ENCODE results near the gene PMIS2.

PMIS2 gene

DNA sequence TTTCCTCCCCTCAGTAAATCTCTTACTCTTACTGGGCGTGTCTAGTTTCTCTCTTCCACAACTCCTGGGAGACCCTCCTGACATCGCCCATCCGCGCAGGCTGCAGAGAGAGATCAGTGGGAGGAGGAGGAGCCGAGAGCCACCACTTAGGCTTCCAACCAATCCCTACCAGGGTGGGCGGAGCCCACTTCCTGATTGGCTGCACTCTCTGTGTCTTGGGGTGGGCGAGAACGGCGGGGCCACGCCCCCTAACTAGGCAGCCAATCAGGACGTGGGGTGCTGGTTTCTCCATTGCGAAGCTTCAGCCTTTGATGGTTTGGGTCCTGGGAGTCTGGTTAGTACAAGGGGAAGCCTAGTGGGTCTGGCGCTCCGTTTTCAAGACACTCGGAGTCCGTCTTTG lies at the start of gene PMIS2:
TSS of gene PMIS2 (plus strand) at position 326 of the 400 bp plus-strand sequence. CDS start 87 bp downstream, outside the sequence.
- peak; percentile 22 for DNase-seq

DNA sequence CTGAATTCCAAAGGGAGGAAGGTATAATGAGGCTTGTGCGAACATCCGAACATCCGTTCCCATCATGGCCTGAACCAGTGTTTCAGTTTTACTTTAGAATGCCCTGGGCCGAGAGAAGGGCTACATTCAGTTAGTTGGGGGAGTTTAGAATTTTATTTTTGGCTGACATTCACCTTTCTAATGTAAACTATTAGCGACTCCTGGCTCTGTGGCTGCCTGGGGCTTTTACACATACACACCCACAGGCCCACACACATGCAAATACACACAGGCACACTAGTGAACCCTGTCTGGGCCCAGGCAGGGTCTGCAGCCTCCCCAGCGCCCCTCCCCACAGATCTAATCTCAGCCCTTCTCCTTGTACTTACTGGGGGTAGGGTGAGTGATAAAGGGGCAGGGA lies 46.7 kb upstream of the PMIS2 start:
- no peak for DNase-seq

DNA sequence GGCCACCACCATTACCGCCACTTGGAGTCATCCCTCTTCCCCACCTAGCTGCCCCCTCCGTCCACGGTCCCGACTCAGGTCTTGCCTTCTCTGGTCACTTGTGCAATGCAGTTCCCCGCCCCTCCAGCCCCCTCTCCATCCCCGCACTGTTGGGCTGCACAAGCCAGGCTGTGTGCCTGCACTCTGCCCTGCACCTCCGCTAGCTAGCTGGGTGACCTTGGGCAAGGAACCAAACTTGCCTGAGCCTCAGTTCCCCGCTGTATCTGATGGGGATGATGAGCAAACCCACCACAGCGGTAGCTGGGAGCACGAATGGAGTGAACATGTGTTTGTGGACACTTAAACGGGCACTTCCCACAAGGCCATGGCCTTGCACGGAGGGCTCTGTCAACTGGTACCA lies 46.1 kb upstream of the PMIS2 start:
- no peak for DNase-seq

DNA sequence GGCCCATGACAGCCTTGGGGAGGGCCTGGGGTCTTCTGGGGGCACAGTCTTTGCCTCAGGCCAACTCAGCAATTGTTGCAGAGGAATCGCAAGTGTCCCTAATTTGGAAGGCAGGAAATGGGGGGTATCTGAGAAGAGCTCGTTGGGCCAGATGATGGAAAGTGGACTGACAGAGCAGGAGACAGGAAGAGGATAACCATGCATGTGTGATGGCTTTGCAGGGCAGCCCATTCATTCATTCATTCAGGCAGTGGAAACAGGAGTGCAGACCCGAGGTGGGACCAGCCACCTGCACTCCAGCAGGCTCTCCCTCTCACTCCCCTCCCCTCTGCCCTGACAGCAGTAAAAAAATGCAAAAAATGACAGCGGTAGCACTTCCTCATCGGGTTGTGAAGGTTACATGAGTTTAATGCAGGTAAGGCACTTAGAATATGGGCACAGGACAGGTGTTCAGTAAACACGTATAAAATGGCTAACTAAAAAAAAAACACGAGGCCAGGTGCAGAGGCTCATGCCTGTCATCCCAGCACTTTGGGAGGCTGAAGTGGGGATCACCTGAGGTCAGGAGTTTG lies 45.5 kb upstream of the PMIS2 start:
- DNase-seq, result no peak

DNA sequence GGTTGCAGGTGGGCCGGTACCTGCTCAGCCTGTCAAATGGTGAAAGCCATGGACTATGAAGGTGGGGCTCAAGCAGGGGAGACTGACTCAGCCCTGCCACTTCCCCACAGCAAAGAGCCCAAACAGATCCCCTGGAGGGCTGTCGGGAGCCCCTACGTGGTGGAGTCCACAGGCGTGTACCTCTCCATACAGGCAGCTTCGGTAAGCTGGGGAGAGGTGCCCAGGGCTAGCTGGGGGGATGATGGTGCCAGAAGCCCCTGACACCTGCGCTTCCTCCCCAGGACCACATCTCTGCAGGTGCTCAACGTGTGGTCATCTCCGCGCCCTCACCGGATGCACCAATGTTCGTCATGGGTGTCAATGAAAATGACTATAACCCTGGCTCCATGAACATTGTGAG lies 43.8 kb upstream of the PMIS2 start:
- DNase-seq, result no peak

DNA sequence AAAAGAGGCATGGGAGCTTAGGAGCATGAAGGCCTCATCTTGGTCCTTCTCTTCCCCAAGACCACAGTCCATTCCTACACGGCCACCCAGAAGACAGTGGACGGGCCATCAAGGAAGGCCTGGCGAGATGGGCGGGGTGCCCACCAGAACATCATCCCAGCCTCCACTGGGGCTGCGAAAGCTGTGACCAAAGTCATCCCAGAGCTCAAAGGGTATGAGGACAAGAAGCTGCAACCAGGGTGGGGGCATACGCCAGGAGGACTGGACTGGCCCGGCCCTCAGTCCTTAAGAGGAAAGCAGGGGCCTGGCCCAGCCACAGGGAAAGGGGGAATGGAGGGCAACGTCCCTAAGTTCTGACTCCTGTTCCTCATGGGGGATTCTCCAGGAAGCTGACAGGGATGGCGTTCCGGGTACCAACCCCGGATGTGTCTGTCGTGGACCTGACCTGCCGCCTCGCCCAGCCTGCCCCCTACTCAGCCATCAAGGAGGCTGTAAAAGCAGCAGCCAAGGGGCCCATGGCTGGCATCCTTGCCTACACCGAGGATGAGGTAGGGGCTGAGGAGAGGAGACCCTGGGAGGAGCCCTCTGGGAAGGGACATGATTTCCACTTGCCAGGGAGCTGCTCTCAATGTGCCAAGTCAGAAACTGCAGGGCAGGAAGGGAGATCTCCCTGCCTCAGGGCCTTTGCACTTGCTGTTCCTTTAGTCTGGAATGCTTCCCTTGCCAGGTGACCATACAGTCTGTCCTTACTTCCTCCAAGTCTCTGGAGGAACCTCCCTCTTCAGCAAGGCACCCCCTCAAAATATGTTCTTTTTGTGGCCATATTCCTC lies 42.5 kb upstream of the PMIS2 start:
- no peak for DNase-seq

DNA sequence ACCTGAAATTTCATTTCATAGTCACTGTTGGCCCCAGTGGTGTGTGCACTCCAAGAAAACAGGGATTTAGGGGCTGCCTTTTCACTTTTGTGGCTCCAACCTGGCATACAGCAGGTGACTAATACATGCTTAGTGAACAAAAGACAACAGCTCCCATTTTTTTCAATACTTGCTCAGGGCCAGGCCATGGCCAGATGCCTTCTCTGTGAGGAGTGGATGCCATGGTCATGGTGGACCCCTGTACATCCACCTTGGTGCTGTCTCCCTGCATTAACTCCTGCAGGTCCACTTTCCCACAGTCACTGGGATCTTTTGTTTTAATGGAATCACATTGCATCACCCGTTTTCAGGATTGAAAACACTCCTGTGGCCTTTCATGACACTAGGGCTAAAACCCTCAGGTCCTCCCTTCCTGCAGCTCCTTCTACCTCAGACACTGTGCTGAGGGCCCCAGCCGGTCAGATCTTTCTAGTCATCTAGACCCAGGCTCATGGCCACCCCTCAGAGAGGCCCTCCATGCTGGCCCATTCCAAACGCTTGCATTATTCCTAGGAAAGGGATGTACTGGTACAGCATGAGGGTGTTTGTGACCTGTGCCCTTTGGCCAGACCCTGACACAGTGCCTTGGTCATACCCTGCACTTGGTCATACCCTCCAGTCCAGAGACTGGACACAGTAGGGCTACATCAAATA lies 41.7 kb upstream of the PMIS2 start:
- DNase-seq, result no peak

DNA sequence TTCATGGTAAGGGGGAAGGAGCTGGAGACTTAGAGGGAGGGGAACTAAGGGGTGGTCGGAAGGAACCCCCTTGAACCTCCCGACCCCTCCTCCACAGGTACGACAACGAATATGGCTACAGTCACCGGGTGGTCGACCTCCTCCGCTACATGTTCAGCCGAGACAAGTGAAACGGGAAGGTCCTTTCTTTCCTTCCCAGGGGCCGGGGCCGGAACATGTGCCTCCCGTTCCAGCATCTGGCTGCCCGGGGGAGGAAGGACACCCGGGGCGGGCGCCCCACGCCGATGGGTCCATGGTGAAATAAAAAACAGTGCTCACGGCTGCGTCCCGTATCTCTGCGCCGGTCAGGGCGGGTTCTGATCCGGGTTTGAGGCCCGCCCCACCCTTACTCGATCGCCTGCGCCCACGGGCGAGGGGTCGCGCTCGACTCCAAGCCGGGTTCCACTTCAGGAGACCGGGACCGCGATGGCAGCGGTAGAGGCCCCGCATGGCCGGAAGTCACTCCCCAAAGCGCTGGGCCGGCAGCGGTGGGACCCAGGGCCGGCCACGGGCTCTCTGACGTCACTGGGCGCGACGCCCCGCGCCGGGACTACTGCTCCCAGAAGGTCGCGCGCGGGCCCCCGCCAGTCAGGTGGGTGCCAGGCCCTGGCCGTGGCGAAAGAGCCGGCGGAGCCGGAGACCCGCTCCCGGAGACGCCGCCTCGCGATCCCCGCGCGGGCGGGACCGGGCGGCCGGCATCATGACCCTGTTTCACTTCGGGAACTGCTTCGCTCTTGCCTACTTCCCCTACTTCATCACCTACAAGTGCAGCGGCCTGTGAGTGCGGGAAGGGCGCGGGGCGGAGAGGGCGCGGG lies 40.7 kb upstream of the PMIS2 start, which contains the start of gene TMEM147:
TSS of gene TMEM147 (plus strand) at position 626 of the 854 bp plus-strand sequence. CDS start at position 740, 114 bp downstream.
- DNase-seq, result peak; percentile 90

DNA sequence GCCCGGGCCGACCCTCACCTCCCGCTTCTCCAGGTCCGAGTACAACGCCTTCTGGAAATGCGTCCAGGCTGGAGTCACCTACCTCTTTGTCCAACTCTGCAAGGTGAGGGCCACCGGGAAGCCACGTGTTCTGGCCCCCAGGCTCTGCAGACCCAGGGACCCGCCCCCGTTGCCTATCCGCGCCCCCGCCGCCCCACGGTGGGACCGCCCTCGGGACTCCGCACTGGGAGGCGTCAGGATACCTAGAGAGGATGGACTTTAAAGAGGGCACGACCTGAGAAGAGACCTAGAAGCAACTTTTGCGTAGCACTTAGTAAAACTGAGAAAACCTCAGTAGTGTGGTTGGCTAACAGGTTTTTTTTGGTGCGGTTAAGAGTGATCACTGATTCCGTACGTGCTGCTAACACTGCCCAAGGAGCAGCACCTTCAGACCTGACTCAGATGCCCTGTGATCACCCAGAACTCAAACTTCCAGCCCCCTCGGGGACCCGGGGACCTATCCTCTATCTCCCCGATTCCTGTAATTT lies 40.1 kb upstream of the PMIS2 start:
- peak; percentile 46 for DNase-seq

DNA sequence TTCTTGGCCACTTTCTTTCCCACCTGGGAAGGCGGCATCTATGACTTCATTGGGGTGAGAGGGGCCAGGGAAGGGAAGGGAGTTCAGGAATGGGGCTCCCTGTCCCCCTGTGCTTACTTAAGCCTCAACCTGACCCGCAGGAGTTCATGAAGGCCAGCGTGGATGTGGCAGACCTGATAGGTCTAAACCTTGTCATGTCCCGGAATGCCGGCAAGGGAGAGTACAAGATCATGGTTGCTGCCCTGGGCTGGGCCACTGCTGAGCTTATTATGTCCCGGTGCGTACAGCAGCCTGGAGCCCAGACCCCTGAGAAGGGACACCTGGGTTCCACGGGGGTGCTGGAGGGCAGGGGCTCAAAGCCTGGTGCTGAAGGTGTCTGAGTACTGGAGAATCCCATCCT lies 39.4 kb upstream of the PMIS2 start:
- no peak for DNase-seq

DNA sequence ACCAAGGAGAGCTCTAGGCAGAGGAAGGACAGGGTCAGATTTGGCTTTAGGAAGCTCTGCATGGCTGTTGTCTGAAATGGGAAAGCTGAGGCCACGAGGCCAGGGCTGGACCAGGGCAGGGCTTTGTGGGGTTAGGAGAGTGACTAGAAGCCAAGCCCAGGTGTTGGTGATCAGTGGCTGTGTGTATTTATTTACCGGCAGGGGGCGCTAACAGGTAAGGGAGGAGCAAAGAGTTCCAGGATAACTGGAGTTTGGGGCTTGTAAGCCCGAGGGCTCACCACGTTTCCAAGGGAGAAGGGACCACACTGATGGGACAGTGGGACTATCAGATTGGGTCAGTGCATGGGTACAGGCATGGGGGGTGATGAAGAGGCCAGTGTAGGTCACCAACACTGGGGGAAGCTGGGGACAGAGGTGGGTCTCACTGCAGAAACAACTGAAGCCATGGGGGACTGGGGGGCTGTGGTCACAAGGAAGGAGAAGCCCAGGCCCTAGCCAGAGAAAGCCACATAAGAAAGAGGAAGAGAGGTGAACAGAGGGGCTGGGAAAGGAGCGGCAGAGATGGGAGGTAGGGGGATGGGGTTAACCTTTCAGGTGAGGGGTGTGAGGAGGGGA lies 36.7 kb upstream of the PMIS2 start:
- peak; percentile 85 for DNase-seq

DNA sequence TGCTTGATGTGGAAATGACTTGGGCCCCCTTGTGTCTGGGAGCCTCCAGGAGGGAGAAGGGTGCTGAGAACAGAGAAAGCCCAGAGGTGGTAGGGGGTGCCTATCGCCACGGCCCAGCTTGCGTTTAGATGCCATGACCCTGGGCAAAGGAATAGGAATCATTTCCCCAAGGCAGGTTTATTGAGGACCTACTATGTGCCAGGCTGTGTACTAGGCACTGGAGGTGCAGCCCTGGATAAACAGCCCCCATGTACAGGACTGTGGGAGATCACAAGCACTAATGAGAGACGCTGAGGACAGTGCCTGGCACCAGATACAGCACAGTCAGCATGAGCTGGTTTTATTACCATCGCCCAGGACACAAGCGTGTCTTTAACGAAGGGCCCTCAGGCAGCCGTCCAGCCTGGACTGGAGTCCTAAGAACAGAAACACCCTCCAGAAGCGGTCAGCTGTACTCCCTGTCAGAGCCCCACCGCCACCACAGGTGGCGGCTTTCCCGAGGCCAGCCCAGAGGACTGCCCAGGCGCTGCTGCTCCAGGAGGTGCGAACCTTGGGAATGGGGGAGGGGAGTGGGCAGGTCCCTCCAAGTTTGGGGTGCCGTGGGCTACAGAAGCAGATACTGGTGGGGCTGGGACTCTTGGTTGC lies 36.0 kb upstream of the PMIS2 start:
- no peak for DNase-seq

DNA sequence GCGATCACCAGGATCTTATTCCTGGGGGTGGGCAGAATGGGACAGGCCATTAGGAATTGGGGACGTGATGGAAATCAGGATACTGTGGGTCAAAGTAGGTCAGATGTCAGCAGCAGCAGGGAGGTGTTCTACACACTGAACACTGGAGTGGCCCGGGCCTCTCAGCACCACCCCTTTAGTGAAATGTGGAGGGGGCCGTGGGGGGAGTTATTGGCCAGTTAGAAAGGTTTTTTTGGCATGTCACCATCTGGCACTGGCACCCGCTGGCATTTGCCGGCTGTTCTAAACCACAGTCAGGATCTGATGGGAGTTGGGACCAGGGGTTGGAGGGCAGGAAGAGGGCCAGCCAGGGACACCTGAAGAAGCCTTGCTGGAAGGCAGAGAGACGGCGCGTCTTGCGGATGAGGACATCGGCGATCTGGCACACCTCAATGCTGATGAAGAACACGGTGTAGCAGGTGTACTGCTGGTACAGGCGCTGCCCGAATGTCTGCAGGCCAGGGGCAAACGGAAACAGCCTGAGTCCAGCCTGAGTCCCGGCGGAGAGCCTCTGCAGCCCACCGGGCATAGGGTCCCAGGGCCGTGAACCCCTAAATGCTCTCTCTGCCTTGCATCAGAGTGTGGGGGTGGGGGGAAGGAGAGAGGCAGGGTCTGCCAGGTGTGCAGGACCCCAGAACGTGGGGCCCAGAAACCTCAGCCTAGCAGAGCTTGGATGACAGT lies 34.7 kb upstream of the PMIS2 start:
- DNase-seq, result no peak

DNA sequence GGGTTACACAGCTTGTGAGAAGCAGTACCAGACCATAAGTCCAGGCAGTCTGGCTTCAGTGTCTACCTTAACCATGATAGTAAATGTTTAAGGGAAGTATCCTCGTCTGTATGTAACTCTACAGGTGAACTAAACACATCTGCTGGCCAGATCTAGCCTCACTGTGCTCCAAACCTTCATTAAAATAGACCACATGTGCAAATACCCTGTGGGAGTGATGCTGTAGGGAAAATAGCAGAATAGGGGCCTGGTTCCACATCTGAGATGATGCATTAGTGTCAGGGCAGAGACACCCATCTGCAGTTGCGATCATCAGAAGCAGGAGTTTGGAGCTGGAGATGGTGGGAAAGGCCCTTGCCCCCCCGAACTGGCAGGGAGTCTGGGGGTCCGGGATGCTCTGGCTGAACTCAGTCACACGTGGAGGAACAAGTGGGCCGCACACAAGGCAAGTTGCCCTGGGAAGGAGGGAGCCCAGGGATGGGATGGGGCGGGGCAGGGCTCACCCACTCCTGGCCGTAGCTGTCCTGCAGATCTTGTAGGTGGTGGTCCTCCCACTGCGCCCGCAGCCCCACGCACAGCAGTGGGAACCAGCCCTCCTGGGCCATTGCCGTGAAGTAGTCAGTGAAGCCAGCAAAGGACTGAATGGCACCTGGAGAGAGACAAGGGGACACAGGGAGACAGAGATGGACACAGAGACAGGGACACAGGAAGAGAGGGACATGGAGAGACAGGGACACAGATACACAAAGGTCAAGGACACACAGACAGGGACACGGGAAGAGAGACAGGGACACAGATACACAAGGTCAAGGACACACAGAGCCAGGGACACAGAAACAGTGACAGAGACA lies 33.2 kb upstream of the PMIS2 start:
- no peak for DNase-seq

DNA sequence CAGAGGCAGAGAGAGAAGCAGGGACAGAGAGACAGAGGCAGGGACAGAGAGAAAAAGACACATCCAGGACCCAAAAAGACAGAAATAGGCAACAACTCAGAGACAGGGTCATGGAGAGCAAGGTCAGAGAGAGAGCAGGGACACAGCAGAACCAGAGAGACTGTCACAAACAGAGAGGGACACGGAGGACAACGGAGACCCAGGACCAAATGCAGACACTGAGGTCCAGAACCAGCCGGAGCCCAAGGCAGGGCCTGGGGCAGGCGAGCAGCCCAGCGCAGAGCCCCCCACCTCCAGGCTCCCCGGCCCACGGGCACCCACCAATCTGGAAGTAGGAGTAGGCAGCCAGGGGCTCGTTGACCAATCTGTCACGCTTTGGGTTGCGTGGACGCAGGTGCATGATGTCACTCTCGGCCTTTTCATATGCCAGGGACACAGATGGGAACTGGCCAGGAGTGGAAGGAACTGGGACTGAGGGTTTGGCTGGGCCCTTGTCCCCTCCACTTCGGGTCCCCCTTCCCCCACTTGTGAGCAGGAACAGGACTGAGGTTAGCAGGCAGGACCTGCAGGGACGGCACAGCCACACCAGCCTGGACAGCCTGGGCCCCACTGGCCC lies 32.5 kb upstream of the PMIS2 start:
- DNase-seq, result no peak

DNA sequence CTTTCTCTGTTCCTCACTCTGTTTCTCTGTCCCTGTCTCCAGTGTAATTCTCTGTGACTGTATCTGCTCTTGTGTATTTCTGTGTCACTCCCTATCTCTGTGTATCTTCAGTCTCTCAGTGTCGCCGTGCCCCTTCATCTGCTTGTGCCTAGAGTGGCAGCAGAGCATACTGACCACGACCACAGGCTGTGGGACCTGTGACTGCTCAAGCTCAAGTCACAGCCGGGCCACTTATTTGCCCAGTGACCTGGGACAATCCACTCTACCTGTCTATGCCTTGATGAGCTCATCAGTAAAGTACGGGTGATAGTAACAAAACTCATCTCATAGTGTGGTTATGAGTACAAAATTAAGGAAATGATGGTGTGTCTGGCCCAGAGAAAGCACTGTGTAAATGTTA lies 31.9 kb upstream of the PMIS2 start:
- no peak for DNase-seq

DNA sequence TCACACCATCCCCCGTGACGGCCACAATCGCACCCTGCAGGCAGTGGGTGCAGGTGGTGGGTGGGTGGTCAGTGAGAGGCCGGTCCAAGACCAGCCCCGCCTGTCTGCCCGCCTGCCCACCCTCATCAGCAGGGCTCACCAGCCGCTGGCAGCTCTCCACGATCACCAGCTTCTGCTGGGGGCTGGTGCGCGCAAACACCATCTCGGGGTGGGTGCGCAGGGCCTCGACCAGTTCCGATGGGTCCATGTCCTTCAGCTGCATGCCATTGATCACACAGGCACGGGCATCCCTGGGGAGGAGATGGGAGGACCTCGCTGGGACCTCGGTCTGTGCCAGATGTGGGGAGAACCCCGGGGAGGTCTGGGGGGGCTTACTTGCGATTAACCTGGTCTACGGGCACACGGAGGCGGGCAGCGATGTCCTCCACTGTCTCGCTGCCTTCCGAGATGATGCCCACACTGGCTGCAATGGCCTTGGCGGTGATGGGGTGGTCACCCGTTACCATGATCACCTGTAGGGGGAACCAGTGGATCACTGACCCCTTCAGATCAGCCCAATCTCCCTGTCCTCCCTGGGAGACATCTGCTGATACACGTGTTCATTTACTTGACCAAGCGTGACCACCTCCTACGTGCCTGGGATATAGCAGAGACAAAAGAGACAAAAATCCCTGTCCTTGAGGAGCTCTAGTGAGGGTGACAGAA lies 30.5 kb upstream of the PMIS2 start:
- DNase-seq, result peak; percentile 13

DNA sequence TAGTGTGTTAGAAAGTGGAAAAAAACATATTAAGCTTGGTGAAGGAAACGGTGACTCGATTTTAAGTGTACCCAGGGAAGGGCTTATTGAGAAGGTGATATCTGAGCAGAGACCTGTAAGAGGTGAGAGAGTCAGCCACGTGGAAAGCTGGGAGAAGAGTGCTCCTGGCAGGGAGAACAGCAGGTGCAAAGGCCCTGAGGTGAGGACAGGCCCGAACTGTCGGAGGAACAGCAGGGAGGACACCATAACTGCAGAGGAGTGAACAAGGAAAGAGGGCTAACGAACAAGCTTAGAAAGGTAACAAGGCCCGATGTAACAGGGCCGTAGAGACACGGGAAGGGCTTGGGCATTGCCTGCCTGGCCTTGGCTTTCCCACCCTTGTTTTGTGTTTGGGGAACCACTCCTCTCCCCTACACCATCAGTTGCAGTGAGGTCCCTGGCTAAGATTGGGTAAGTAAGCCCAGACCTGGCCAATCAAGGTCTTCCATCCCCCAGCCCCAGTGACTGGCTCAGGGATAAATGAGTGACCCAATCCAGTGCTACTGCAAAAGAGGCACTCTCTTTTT lies 29.9 kb upstream of the PMIS2 start:
- no peak for DNase-seq
